IPS DF 6.9 (cell line): Measurements from ENCODE around the gene ASXL1.
"Not testable (repeated sequence)": the region's sequence is repeated elsewhere in the genome, so short reads cannot be mapped to it uniquely, and the experiment has no call there.

Experiments
- DNase-seq: peaks from one replicate; pipeline ENCODE4 v3.0.0-alpha.2; 2013; ENCODE audit warnings: low read depth, low spot score
- H3K27ac ChIP-seq: one replicate; pipeline ENCODE4 v1.5.1; 2013; ENCODE audit warnings: low read length, control low read depth
- H3K27me3 ChIP-seq: 2 replicates; pipeline ENCODE4 v1.6.1; 2013; ENCODE audit warnings: mild to moderate bottlenecking, low read length; ENCODE audit not compliant: control insufficient read depth, insufficient read depth
- H3K36me3 ChIP-seq: 2 replicates; pipeline ENCODE4 v1.6.1; 2013; ENCODE audit warnings: low read length; ENCODE audit not compliant: control insufficient read depth, insufficient read depth
- H3K4me1 ChIP-seq: 2 replicates; pipeline ENCODE4 v1.6.1; 2013; ENCODE audit warnings: low read length; ENCODE audit not compliant: control insufficient read depth, insufficient read depth
- H3K4me3 ChIP-seq: 2 replicates; pipeline ENCODE4 v1.5.1; 2013; ENCODE audit warnings: mild to moderate bottlenecking, low read length
- H3K9me3 ChIP-seq: 2 replicates; pipeline ENCODE4 v1.6.1; 2013; ENCODE audit warnings: low read length, inconsistent platforms; ENCODE audit not compliant: control insufficient read depth, insufficient read depth
- WGBS: extraction: QIAGEN DNeasy Blood & Tissue Kit; methylation state at CpG from one replicate; pipeline ENCODE4 v1.1.7; 2013; ENCODE audit warnings: mixed read lengths, missing lambda C conversion rate; ENCODE audit not compliant: insufficient read length, insufficient coverage; 5-methylcytosine and 5-hydroxymethylcytosine counted together

Gene ASXL1

DNA sequence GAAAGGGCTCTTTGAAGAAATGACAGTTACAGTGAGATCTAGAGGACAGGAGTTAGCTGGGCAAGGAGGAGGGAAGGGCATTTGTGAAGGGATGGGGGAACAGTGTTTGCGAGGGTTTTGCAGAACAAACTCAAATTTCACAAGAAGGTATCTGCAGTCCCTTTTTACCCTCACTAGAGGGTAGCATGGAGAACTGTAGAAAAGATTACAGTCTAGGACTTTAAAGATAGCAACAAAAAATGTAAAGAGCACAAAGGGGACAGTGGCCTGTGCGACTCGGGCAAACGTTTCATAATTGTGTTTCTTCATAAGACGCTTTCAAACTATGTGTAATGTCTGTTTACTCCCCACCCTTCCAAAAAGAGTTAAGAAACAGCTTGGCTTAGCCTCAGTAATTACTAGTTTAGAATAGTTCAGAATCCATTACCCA lies 21.2 kb upstream of the ASXL1 start:
- Histone ChIP-seq H3K27me3 (no peaks in the 10 kb centered on the region), H3K9me3 (no peaks in the 10 kb centered on the region), H3K27ac (no peak overlapping the region), H3K36me3 (no peaks in the 10 kb centered on the region), H3K4me1 (0 out of 2 replicates have a peak, but pooled peaks cover 2% of the 10 kb centered on the region), H3K4me3 (no peak overlapping the region)
- no CpG with 5 or more reads among the region's 5 CpGs for WGBS
- no peak for DNase-seq

DNA sequence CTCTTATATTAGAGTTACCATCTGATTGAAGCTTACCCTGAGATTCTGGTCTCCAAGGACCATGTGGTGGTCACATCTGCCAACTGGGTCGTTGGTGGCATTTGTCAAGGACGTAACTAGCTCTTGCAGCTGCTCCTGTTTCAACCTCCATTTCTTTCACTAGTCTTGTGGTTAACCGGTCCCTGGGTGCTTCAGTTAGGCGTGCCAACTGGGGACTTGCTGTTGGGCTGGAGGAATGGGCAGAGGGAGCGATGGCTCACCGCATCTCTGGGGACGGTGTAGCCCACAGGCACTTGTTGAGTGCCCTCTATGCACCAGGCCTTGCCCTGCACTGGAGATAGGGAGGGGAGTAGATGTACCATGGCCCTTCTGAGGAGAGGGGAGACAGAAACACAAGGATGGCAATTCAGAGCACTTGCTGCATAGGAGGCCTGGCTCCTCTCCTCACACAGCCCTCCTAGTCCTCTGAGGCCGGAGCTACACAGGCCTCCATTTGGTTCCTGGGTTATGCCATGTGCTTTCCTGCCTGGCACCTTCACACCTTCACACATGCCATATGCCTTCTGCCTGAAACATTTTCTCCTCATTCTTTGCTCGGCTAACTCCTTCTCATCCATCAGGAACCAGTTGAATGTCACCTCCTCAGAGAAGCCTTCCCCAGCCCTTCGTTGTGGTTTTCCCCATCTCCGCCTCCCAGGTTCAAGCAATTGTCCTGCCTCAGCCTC lies 20.0 kb upstream of the ASXL1 start:
- WGBS: no CpG with 5 or more reads among the region's 11 CpGs
- 0 out of 2 replicates have a peak, but pooled peaks cover 2% of the 10 kb centered on the region for H3K4me1 ChIP-seq
- H3K4me3 ChIP-seq: no peak overlapping the region
- no peaks in the 10 kb centered on the region for H3K27me3 ChIP-seq
- no peak for DNase-seq
- no peak overlapping the region for H3K27ac ChIP-seq
- H3K9me3 ChIP-seq: no peaks in the 10 kb centered on the region
- no peaks in the 10 kb centered on the region for H3K36me3 ChIP-seq

DNA sequence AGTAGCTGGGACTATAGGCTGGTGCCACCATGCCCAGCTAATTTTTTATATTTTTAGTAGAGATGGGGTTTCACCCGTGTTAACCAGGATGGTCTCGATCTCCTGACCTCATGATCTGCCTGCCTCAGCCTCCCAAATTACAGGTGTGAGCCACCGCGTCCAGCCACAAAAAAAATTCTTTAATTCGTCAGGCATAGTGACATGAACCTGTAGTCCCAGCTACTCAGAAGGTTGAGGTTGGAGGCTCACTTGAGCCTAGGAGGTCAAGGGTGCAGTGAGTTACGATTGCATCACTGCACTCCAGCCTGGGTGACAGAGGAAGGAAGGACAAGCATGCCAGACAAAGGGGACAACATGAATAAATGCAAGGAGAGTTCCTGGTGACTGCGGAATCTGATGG lies 19.5 kb upstream of the ASXL1 start:
- no peak overlapping the region for H3K27ac ChIP-seq
- no peaks in the 10 kb centered on the region for H3K27me3 ChIP-seq
- WGBS: no CpG with 5 or more reads among the region's 7 CpGs
- 0 out of 2 replicates have a peak, but pooled peaks cover 2% of the 10 kb centered on the region for H3K4me1 ChIP-seq
- no peak overlapping the region for H3K4me3 ChIP-seq
- no peaks in the 10 kb centered on the region for H3K9me3 ChIP-seq
- no peak for DNase-seq
- H3K36me3 ChIP-seq: no peaks in the 10 kb centered on the region

DNA sequence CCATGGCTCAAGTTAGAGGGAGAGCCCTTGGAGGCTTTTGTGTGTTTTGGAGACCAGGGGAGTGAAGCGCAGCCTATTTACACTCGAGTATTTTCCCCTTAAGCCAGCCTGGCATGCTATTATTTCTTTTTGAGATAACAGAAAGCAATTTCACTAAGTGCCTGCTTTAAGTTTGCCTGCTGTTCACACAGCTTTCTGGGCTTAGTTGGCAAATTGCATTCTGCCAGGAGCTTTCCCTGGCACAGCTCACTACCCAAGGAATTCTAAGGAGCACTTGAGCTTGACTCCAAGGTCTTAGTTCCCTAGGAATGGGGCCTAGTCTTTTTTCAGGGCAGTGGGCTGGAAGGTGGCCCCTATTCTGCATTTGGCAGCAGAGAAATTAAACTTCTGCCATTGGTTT lies 19.0 kb upstream of the ASXL1 start:
- no peak for DNase-seq
- Histone ChIP-seq H3K27ac (no peak overlapping the region), H3K9me3 (no peaks in the 10 kb centered on the region), H3K4me1 (0 out of 2 replicates have a peak, but pooled peaks cover 2% of the 10 kb centered on the region), H3K4me3 (no peak overlapping the region), H3K27me3 (no peaks in the 10 kb centered on the region), H3K36me3 (no peaks in the 10 kb centered on the region)
- no CpG with 5 or more reads among the region's 2 CpGs for WGBS

DNA sequence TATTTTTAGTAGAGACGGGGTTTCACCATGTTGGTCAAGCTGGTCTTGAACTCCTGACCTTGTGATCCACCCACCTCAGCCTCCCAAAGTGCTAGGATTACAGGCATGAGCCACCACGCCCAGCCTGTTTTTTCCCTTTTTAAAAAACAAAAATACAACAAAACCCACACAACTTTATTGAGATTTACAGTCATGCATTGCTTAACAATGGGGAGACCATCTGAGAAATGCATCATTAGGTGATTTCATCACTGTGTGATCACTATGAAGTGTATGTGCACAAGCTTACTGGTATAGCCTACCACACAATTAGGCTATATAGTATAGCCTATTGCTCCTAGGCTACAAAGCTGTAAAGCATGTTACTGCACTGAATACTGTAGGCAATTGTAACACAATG lies 17.1 kb upstream of the ASXL1 start:
- no CpG with 5 or more reads among the region's 2 CpGs for WGBS
- not testable (repeated sequence) for DNase-seq, H3K4me3 ChIP-seq, H3K9me3 ChIP-seq, H3K27me3 ChIP-seq, H3K36me3 ChIP-seq, H3K27ac ChIP-seq, H3K4me1 ChIP-seq

DNA sequence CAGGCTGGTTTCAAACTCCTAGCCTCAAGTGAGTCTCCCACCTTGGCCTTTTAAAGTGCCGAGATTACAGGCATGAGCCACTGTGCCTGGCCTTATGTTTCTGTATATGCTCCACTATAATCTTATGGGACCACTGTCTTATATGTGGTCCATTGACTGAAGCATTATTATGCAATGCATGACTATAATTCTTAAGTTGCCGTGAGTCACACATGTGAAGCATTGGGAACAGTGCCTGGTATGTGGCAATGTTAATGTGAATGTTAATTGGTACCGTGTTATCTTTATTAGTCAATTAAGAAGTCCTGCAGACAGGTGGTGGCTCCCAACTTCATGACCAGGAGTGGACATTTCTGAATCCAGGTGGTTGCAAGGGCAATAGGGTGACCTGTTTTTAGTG lies 14.7 kb upstream of the ASXL1 start:
- no peak overlapping the region for H3K27ac ChIP-seq
- no peak for DNase-seq
- 0 out of 2 replicates have a peak, but pooled peaks cover 2% of the 10 kb centered on the region for H3K4me1 ChIP-seq
- WGBS: no CpG with 5 or more reads among the region's 3 CpGs
- H3K36me3 ChIP-seq: no peaks in the 10 kb centered on the region
- H3K4me3 ChIP-seq: no peak overlapping the region
- H3K9me3 ChIP-seq: no peaks in the 10 kb centered on the region
- H3K27me3 ChIP-seq: no peaks in the 10 kb centered on the region

DNA sequence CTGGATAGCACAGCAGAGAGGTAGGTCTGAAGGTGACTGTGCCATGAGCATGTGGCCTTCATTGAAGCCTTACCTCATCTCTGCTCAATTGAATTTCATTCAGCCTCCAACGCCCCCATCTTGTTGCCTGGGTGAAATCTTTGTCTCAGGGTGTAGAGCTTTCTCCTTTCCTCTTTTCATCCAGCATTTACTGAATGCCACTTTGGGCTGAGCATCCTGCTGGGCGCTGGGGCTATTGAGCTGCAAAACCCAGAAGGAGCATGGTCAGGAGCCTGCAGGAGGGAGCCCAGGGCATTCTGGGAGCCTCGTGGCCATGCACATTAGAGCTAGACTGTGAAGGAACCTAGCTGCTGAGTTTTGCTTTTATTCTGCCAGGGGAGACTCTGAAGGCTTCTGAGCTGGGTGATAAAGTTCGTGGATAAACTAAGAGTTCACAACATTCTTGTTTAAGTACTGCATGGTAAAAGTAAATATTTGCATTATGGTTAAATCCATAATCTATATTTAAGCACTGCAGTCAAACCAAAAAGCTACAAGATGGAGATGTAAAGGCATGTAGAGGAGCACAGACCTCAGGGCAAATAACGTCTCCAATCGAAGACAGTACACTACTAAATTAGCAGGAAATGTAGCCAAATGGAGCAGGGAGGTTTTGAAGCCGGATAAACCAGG lies 13.2 kb upstream of the ASXL1 start:
- no peaks in the 10 kb centered on the region for H3K36me3 ChIP-seq
- no CpG with 5 or more reads among the region's 7 CpGs for WGBS
- H3K27ac ChIP-seq: no peak overlapping the region

DNA sequence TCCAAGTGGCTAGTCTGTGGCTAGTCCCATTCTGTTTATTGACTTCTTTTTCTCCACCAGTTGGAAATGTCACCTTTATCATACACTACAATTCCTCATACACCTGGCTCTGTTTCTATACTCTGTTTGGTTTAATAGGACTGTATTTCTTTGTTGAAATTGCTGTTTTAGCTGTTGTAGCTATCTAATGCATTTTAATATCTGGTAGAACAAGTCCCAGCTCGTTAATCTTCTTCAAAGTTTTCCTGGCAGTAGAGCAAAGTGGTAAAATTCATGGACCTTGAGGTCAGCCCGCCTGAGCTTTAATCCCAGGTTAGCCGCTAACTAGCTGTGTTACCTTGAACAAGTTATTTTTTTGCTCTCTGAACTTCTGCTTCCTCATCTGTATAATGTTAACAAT lies 9.9 kb upstream of the ASXL1 start:
- H3K36me3 ChIP-seq: no peaks in the 10 kb centered on the region
- H3K9me3 ChIP-seq: no peaks in the 10 kb centered on the region
- no peak overlapping the region for H3K27ac ChIP-seq
- H3K4me1 ChIP-seq: no peaks in the 10 kb centered on the region
- no peak for DNase-seq
- H3K4me3 ChIP-seq: no peak overlapping the region
- no peaks in the 10 kb centered on the region for H3K27me3 ChIP-seq
- WGBS: no CpG with 5 or more reads among the region's 3 CpGs

More for the DNA sequence above, 13.2 kb upstream of the ASXL1 start:
- no peak for DNase-seq
- Histone ChIP-seq H3K9me3 (no peaks in the 10 kb centered on the region), H3K27me3 (no peaks in the 10 kb centered on the region), H3K4me3 (no peak overlapping the region), H3K4me1 (no peaks in the 10 kb centered on the region)

DNA sequence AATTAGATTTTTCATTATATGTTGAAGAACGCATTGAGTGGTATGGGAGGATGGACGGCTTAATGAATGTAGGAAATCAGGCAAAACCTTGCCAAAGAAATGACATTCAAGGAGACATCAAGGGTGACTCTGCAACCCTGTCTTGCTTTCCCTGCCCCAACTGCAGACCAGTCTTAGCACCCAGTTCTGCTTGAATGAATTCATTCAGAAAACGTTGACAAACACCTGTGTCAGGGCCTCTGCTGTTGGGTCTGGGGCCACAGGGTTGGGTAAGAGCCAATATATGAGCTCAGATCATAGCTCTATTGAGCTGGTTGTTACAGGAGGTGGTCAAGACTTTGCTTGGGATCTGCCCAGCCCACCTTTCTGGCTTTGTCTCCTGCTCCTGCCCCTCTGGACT lies 7.7 kb upstream of the ASXL1 start:
- no peak overlapping the region for H3K27ac ChIP-seq
- no peaks in the 10 kb centered on the region for H3K4me1 ChIP-seq
- H3K36me3 ChIP-seq: no peaks in the 10 kb centered on the region
- no peaks in the 10 kb centered on the region for H3K9me3 ChIP-seq
- DNase-seq: no peak
- no peak overlapping the region for H3K4me3 ChIP-seq
- H3K27me3 ChIP-seq: no peaks in the 10 kb centered on the region
- no CpG with 5 or more reads among the region's 3 CpGs for WGBS

DNA sequence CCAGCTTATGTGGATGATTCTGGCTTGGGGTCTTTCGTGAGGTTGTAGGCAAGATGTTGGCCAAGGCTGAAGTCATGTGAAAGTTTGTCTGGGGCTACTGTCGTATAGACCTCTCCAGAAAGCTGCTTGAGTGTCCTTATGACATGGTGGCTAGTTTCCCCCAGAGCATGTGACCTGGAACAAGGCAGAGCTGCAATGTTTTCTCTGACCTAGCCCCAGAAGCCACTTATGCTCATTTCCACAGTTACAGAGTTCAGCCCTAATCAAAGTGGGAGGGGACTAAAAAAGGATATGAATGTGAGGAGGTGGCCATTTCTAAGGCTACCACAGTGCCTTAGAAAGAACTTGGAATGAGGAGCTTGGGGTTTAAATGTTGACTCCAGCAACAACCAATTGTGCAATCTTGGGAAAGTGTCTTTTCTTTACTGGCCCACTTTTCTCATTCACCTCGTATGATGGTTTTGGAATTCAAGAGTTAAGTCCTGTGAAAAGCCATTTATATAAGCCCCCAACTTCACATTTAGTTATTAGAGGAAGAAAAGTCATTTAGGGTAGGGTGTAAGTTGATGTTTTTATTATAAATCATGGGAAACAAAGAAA lies 5.9 kb upstream of the ASXL1 start:
- Histone ChIP-seq H3K36me3 (no peaks in the 10 kb centered on the region), H3K27ac (no peak overlapping the region), H3K9me3 (no peaks in the 10 kb centered on the region; the same call in 1 of the 2 replicates), H3K27me3 (no peaks in the 10 kb centered on the region), H3K4me3 (no peak overlapping the region), H3K4me1 (no peaks in the 10 kb centered on the region)
- WGBS: no CpG with 5 or more reads among the region's 3 CpGs
- DNase-seq: no peak
